Lung (tissue), 12 donors: ENCODE data around the gene TTC17. TPM values are rescaled to one million over a fixed set of nuclear protein-coding genes. Genes with fewer than 3 reads are reported as not detected.

Experiments
- ATAC-seq: fragments of 200-7000 bp; cut with Tn5 transposase; one replicate; pipeline ENCODE4 v1.9.1; 2020; ENCODE audit warnings: moderate number of reproducible peaks; ENCODE audit not compliant: insufficient read depth, low FRiP score
- DNase-seq, 3 donors: peaks; one replicate each; pipeline ENCODE4 v3.0.0-alpha.2; 2013 to 2017
- H3K27ac ChIP-seq, 2 donors: one replicate each; pipeline ENCODE4 v1.5.1; 2013; ENCODE audit warnings: mild to moderate bottlenecking in 2 of 2, moderate library complexity in 2 of 2, control low read depth in 1 of 2, inconsistent platforms in 1 of 2, low read depth in 1 of 2, low read length in 1 of 2
- H3K27me3 ChIP-seq, 3 donors: one replicate each; pipeline ENCODE4 v1.5.1; 2013; ENCODE audit warnings: low read length in 2 of 3; ENCODE audit not compliant: control insufficient read depth in 3 of 3, insufficient read depth in 3 of 3
- H3K36me3 ChIP-seq, 4 donors: one replicate each; pipeline ENCODE4 v1.5.1; 2013; ENCODE audit warnings: low read length in 4 of 4, mild to moderate bottlenecking in 1 of 4, moderate library complexity in 1 of 4; ENCODE audit not compliant: control insufficient read depth in 4 of 4, insufficient read depth in 4 of 4
- H3K4me1 ChIP-seq, 5 donors: one replicate each; pipeline ENCODE4 v1.5.1; 2013; ENCODE audit warnings: low read length in 5 of 5, mild to moderate bottlenecking in 2 of 5, moderate library complexity in 1 of 5; ENCODE audit not compliant: control insufficient read depth in 5 of 5, insufficient read depth in 5 of 5
- H3K4me3 ChIP-seq: one replicate; pipeline ENCODE4 v1.5.1; 2013; ENCODE audit warnings: mild to moderate bottlenecking, control low read depth, moderate library complexity
- H3K9ac ChIP-seq, 2 donors: one replicate each; pipeline ENCODE4 v1.5.1; 2013; ENCODE audit warnings: low read length in 2 of 2, control low read depth in 1 of 2; ENCODE audit not compliant: insufficient read depth in 1 of 2
- H3K9me3 ChIP-seq, 4 donors: one replicate each; pipeline ENCODE4 v1.5.1; 2013; ENCODE audit warnings: low read length in 3 of 4, mild to moderate bottlenecking in 1 of 4, moderate library complexity in 1 of 4; ENCODE audit not compliant: control insufficient read depth in 4 of 4, insufficient read depth in 3 of 4
- CTCF ChIP-seq: IDR thresholded peaks from 2 replicates; pipeline ENCODE4 v1.5.1; 2012; ENCODE audit warnings: mild to moderate bottlenecking; ENCODE audit errors: control extremely low read depth, extremely low read depth
- WGBS, 2 donors: extraction: QIAGEN DNeasy Blood & Tissue Kit; methylation state at CpG; one replicate each; pipeline ENCODE4 v1.1.7; 2013; 5-methylcytosine and 5-hydroxymethylcytosine counted together
- polyA plus RNA-seq, 2 donors: library from polyadenylated mRNA; stranded (reverse); fragments of 200-250 nt; gene quantifications; one replicate each; pipeline ENCODE4 v1.2.1, GENCODE V29; 2013
- total RNA-seq, 2 donors: library from RNA; depleted of rRNA in 1 of 2; stranded (reverse); fragments of >200 nt in 1 of 2; gene quantifications; one replicate each; pipeline ENCODE4 v1.2.1, GENCODE V29; 2014 to 2021
- donor health status: control.
- donor health status: control.
- donor health status: Bipolar disorder and iron deficiency.
- donor health status: healthy.
- donor health status: DM: yes; HTN: yes; CAD: no.

TTC17 gene
- total and polyA plus RNA-seq, 4 donors: 30.7 to 218 (median 55.5) TPM

GRCh38 chr11:43396617-43397016 is 37.9 kb downstream of the TTC17 start:
- H3K27me3 ChIP-seq: no peaks in the 10 kb centered on the region
- H3K27ac ChIP-seq: no peak overlapping the region
- TF ChIP-seq CTCF: no peak
- no peaks in the 10 kb centered on the region for H3K9me3 ChIP-seq
- peaks cover 23 to 42% (median 34%) of the 10 kb centered on the region in 4 donors for H3K36me3 ChIP-seq
- no peak overlapping the region for H3K4me3 ChIP-seq
- WGBS, 2 donors: 66 to 89% methylated on average over 3 of the region's 3 CpGs
- no peak overlapping the region for H3K9ac ChIP-seq
- peak in 2 of 3 donors; percentile 26 to 64 for DNase-seq
- peaks cover 0 to 6% (median 0%) of the 10 kb centered on the region in 5 donors for H3K4me1 ChIP-seq
- no peak for ATAC-seq

DNA sequence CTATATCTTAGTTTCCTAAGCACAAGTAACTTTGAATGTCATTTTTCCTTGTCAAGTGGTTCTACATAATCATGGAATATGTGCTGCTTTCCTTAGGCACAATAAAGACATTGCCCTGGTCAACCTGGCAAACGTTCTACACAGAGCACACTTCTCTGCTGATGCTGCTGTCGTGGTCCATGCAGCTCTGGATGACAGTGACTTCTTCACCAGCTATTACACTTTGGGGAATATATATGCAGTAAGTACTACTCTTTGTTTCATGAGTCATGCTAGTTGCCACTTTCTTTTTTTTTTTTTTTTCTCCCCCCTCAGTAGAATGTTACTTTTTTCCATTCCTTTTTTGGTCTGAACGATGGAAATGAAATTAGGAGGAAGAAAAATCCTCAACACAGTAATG is 38.5 kb downstream of the TTC17 start:
- 88 to 98% methylated on average over 3 of the region's 3 CpGs for WGBS, 2 donors

DNA sequence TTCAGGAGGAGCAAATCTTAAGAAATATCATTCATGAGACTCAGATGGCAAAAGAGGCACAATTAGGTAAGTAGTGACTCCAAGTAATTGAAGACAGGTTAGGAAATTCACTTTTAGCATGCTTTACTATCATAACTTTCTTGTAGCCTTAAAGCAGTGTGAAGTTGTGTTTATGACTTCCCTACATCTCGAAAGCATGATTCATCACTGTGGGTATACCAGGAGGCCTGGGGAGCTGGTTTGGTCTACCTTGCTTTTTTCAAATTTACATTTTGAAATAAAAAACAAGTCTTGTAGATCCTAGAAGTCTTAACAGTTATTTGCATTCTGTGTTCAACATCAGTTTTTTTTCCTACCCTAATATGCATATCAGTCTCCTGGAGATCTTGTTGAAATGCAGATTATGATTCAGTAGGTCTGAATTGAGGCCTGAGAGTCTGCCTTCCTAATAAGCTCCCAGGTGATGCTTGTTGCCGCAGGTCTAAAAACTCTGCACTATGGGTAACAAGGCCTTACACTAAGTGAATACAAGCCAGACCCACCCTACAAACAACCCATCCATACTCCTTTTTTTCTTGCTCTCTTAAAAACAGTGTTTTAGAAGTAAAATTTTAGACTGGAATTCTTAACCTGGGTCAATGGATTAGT is 41.4 kb downstream of the TTC17 start:
- Histone ChIP-seq H3K4me3 (no peak overlapping the region), H3K27me3 (no peaks in the 10 kb centered on the region), H3K36me3 (peaks cover 16 to 54% (median 29%) of the 10 kb centered on the region in 4 donors), H3K27ac (no peak overlapping the region), H3K9me3 (no peaks in the 10 kb centered on the region), H3K9ac (no peak overlapping the region), H3K4me1 (no peaks in the 10 kb centered on the region)
- DNase-seq: no peak
- no peak for TF ChIP-seq CTCF
- ATAC-seq: no peak
- 97 to 98% methylated on average over 2 of the region's 2 CpGs for WGBS, 2 donors

More for the DNA sequence above, 38.5 kb downstream of the TTC17 start:
- Histone ChIP-seq H3K9me3 (no peaks in the 10 kb centered on the region), H3K27me3 (no peaks in the 10 kb centered on the region), H3K4me1 (peaks cover 0 to 6% (median 0%) of the 10 kb centered on the region in 5 donors), H3K9ac (no peak overlapping the region), H3K36me3 (peaks cover 21 to 43% (median 35%) of the 10 kb centered on the region in 4 donors), H3K4me3 (no peak overlapping the region), H3K27ac (no peak overlapping the region)
- DNase-seq: no peak
- no peak for ATAC-seq
- TF ChIP-seq CTCF: no peak
